Ishikawa (cell line): Measurements from ENCODE around the gene ATP10A.

ENCODE experiments used
- CEBPB ChIP-seq: IDR thresholded peaks from 2 replicates; pipeline ENCODE4 v1.6.1; 2012
- CREB1 ChIP-seq: IDR thresholded peaks from 2 replicates; pipeline ENCODE4 v1.6.1; 2012; ENCODE audit warnings: low read depth
- EGR1 ChIP-seq: IDR thresholded peaks from 2 replicates; pipeline ENCODE4 v1.6.1; 2012
- EP300 ChIP-seq: IDR thresholded peaks from 2 replicates; pipeline ENCODE4 v1.6.1; 2012; ENCODE audit warnings: borderline replicate concordance
- FOXM1 ChIP-seq: IDR thresholded peaks from 2 replicates; pipeline ENCODE4 v1.6.1; 2012; ENCODE audit warnings: low read depth, borderline replicate concordance
- NFIC ChIP-seq: IDR thresholded peaks from 2 replicates; pipeline ENCODE4 v1.6.1; 2012
- RAD21 ChIP-seq: IDR thresholded peaks from 2 replicates; pipeline ENCODE4 v1.6.1; 2012; ENCODE audit warnings: low read depth
- TAF1 ChIP-seq: IDR thresholded peaks from 2 replicates; pipeline ENCODE4 v1.6.1; 2012; ENCODE audit warnings: low read depth, mild to moderate bottlenecking
- TCF12 ChIP-seq: IDR thresholded peaks from 2 replicates; pipeline ENCODE4 v1.6.1; 2012; ENCODE audit warnings: low read depth
- TEAD4 ChIP-seq: IDR thresholded peaks from 2 replicates; pipeline ENCODE4 v1.6.1; 2012
- YY1 ChIP-seq: IDR thresholded peaks from 2 replicates; pipeline ENCODE4 v1.6.1; 2012; ENCODE audit warnings: low read depth
- ZBTB7A ChIP-seq: IDR thresholded peaks from 2 replicates; pipeline ENCODE4 v1.6.1; 2012; ENCODE audit warnings: low read depth
- TF ChIP-seq, protein P1 (sequence below): IDR thresholded peaks from 2 replicates; pipeline ENCODE4 v1.6.1; 2012; ENCODE audit warnings: low read depth, mild to moderate bottlenecking
- TF ChIP-seq, protein P2 (sequence below): IDR thresholded peaks from 2 replicates; pipeline ENCODE4 v1.6.1; 2012
- TF ChIP-seq, protein P3 (sequence below): IDR thresholded peaks from 2 replicates; pipeline ENCODE4 v1.6.1; 2012

ATP10A gene

GRCh38 chr15:25870938-25871337, 7.8 kb upstream of the ATP10A start:
- no peak for TF ChIP-seq ZBTB7A
- TF ChIP-seq TCF12 = no peak
- TF ChIP-seq FOXM1 = no peak
- TF ChIP-seq CEBPB = no peak
- TF ChIP-seq YY1 = no peak
- TF ChIP-seq, protein P1, sequence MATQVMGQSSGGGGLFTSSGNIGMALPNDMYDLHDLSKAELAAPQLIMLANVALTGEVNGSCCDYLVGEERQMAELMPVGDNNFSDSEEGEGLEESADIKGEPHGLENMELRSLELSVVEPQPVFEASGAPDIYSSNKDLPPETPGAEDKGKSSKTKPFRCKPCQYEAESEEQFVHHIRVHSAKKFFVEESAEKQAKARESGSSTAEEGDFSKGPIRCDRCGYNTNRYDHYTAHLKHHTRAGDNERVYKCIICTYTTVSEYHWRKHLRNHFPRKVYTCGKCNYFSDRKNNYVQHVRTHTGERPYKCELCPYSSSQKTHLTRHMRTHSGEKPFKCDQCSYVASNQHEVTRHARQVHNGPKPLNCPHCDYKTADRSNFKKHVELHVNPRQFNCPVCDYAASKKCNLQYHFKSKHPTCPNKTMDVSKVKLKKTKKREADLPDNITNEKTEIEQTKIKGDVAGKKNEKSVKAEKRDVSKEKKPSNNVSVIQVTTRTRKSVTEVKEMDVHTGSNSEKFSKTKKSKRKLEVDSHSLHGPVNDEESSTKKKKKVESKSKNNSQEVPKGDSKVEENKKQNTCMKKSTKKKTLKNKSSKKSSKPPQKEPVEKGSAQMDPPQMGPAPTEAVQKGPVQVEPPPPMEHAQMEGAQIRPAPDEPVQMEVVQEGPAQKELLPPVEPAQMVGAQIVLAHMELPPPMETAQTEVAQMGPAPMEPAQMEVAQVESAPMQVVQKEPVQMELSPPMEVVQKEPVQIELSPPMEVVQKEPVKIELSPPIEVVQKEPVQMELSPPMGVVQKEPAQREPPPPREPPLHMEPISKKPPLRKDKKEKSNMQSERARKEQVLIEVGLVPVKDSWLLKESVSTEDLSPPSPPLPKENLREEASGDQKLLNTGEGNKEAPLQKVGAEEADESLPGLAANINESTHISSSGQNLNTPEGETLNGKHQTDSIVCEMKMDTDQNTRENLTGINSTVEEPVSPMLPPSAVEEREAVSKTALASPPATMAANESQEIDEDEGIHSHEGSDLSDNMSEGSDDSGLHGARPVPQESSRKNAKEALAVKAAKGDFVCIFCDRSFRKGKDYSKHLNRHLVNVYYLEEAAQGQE = no peak
- no peak for TF ChIP-seq NFIC
- no peak for TF ChIP-seq RAD21
- TF ChIP-seq TAF1 = no peak
- no peak for TF ChIP-seq TEAD4
- TF ChIP-seq EP300 = no peak
- no peak for TF ChIP-seq CREB1
- TF ChIP-seq, protein P2, sequence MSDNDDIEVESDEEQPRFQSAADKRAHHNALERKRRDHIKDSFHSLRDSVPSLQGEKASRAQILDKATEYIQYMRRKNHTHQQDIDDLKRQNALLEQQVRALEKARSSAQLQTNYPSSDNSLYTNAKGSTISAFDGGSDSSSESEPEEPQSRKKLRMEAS = no peak
- TF ChIP-seq, protein P3, sequence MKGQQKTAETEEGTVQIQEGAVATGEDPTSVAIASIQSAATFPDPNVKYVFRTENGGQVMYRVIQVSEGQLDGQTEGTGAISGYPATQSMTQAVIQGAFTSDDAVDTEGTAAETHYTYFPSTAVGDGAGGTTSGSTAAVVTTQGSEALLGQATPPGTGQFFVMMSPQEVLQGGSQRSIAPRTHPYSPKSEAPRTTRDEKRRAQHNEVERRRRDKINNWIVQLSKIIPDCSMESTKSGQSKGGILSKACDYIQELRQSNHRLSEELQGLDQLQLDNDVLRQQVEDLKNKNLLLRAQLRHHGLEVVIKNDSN = no peak
- no peak for TF ChIP-seq EGR1

GRCh38 chr15:25869701-25870100, 6.6 kb upstream of the ATP10A start:
- TF ChIP-seq EGR1 (no peak), NFIC (no peak), CREB1 (no peak), EP300 (no peak), FOXM1 (no peak), TAF1 (no peak), RAD21 (no peak), TCF12 (no peak), ZBTB7A (no peak), TEAD4 (no peak), CEBPB (no peak), YY1 (no peak)
- TF ChIP-seq, protein P2 = no peak
- TF ChIP-seq, protein P1 = no peak
- TF ChIP-seq, protein P3 = no peak

- TF ChIP-seq CEBPB (no peak), TAF1 (no peak), EP300 (no peak), ZBTB7A (no peak), TCF12 (no peak), EGR1 (no peak), YY1 (no peak), NFIC (no peak)
- TF ChIP-seq, protein P2 = no peak
- TF ChIP-seq, protein P3 = no peak
- TF ChIP-seq, protein P1 = no peak
Observed at GRCh38 chr15:25866874-25867273, 3.7 kb upstream of the ATP10A start.

DNA sequence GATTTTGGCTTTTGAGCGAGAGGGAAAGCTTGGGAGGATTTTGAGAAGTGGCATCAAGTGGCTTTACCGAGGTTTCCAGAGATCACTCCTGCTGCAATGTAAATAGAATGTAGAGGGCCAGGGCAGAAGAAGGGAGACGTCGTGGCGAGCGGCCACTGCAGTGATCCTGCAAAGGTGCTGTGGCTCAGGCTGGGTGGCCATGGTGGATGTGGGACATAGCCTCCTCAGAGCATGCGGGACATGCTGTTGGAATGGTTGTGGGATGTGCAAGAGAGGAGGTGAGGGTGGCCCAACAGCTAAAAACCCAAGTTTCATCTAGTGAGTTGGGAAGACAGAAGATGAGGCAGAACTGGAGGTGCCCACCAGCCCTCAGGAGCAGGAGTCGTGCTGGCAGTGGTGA, 3.1 kb upstream of the ATP10A start:
- TF ChIP-seq, protein P2 = no peak
- TF ChIP-seq TAF1 (no peak), ZBTB7A (no peak), TEAD4 (no peak), CREB1 (no peak), CEBPB (no peak)
